ENCODE results near the gene NDUFV2.
A peak's percentile ranks its signal among the peaks of the same experiment; 100 is the strongest.

DNA sequence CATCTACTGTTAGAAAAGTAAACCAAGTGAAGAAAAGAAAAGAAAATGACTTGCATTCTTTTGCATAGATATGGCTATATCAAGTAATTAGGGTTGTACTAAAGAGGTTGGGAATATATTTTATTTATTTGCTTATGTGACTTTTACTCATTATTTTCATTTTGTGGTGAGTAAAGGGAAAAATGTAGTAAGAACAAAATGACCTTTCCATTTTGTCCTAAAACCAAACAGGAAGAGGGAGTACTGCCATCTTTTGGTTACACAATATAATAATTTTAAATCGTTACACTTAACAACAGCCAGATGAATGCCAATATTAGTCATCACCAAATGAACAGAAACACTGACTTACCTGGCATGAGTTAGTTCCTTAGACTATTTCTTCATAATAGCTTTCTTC, 47.3 kb upstream of the NDUFV2 start:
- TF ChIP-seq, protein P1, sequence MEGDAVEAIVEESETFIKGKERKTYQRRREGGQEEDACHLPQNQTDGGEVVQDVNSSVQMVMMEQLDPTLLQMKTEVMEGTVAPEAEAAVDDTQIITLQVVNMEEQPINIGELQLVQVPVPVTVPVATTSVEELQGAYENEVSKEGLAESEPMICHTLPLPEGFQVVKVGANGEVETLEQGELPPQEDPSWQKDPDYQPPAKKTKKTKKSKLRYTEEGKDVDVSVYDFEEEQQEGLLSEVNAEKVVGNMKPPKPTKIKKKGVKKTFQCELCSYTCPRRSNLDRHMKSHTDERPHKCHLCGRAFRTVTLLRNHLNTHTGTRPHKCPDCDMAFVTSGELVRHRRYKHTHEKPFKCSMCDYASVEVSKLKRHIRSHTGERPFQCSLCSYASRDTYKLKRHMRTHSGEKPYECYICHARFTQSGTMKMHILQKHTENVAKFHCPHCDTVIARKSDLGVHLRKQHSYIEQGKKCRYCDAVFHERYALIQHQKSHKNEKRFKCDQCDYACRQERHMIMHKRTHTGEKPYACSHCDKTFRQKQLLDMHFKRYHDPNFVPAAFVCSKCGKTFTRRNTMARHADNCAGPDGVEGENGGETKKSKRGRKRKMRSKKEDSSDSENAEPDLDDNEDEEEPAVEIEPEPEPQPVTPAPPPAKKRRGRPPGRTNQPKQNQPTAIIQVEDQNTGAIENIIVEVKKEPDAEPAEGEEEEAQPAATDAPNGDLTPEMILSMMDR (IDR thresholded peaks at IDR 0.05 in 2 of 3, conservative IDR thresholded peaks at IDR 0.05 in 1 of 3; ENCODE audit: borderline replicate concordance in 1 of 3, insufficient read depth in 1 of 3, low read depth in 2 of 3, low read length in 2 of 3): peak in 2 of 3 experiments; percentile 45 to 49; a peak in 3 of 6 replicates
- TF ChIP-seq TCF7L2 (IDR thresholded peaks at IDR 0.05; ENCODE audit: borderline replicate concordance, extremely low read depth, insufficient read depth, insufficient read length) (no peak), CEBPB (IDR thresholded peaks at IDR 0.05; ENCODE audit: low read depth) (peak; percentile 72), POLR2AphosphoS5 (IDR thresholded peaks at IDR 0.05; ENCODE audit: low read depth, low read length) (no peak), EZH2phosphoT487 (IDR thresholded peaks at IDR 0.05; ENCODE audit: borderline replicate concordance) (no peak), POLR2A (IDR thresholded peaks at IDR 0.05; ENCODE audit: borderline replicate concordance, extremely low read depth, insufficient read depth, insufficient read length) (no peak)
- TF ChIP-seq, protein P2, sequence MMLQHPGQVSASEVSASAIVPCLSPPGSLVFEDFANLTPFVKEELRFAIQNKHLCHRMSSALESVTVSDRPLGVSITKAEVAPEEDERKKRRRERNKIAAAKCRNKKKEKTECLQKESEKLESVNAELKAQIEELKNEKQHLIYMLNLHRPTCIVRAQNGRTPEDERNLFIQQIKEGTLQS (IDR thresholded peaks at IDR 0.05): no peak
